Stimulated activated CD8-positive, alpha-beta memory T cell treated with anti-CD3 and anti-CD28 coated beads, Interleukin-2, amount 100 ng/mL, for 1 hour (primary cell): Measurements from ENCODE around the gene TACSTD2.
"Not testable (repeated sequence)": the region's sequence is repeated elsewhere in the genome, so short reads cannot be mapped to it uniquely, and the experiment has no call there.

Experiments used
- DNase-seq, 2 donors: peaks; one replicate each; pipeline ENCODE4 v3.0.0-alpha.2; 2020; ENCODE audit warnings: low read depth in 2 of 2

Gene TACSTD2

GRCh38 chr1:58576727-58577653, at the start of gene TACSTD2:
Gene TACSTD2 (minus strand): TSS chr1:58577252. CDS start chr1:58577156, 96 bp downstream.
- no peak for DNase-seq

GRCh38 chr1:58626293-58626692, 49.2 kb upstream of the TACSTD2 start:
- DNase-seq, result no peak

DNA sequence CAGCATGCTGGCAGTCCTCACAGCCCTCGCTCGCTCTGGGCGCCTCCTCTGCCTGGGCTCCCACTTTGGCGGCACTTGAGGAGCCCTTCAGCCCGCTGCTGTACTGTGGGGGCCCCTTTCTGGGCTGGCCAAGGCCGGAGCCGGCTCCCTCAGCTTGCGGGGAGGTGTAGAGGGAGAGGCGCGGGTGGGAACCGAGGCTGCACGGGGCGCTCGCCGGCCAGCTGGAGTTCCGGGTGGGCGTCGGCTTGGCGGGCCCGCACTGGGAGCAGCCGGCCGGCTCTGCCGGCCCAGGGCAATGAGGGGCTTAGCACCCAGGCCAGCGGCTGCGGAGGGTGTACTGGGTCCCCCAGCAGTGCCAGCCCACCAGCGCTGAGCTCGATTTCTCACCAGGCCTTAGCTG, 46.2 kb upstream of the TACSTD2 start:
- DNase-seq, result not testable (repeated sequence)

DNA sequence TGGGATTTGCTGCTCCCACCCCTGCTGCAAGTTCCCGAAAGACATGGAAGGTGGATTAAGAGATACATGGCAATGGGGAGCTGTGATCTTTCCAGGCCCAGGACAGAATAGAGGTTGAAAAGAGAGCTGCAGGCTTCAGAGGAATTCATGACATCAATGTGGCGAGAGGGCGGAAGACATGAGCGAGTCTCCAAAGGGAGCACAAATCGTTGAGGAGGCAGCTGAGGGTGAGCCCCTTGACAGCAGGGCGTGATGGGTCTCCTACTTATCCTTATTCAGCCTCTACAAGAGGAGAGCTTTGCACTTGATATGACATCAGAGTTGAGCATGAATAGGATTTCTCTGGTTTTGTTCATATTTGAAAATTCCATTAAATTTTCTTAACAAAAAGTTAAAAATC, 45.5 kb upstream of the TACSTD2 start:
- no peak for DNase-seq

DNA sequence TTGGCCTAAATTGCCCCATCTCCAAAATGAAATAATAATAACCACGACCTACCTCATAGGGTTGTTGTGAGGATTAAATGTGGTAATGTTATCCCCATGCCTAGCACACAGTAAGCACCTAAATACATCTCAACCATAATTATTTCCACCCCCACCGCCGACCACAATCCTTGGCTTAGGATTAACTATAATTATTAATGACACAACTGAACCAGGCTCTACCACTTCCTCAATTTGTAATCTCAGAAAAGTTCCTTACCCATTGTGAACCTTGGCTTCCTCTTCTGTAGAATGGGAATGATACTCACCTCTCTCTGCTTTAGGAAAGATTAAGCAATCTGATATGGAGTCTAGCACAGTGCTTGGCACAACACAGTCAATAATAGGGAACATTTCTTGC, 44.3 kb upstream of the TACSTD2 start:
- DNase-seq, result no peak

DNA sequence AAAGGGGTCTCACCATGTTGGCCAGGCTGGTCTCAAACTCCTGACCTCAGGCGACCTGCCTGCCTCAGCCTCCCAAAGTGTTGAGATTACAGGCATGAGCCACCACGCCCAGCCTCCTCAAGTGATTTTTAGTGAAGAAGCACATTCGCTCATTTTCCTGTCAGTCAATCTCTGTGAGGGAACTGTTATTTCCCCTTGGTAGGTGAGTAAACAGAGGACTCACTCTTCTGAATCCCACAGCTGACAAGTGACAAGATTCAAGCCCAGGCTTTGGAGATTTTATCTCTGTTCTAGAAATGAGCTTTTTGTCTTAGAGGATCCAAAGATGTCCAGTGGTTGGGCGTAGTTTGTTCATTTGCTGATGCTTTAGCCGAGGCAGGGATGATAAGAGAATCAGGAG, 43.9 kb upstream of the TACSTD2 start:
- DNase-seq, result no peak

DNA sequence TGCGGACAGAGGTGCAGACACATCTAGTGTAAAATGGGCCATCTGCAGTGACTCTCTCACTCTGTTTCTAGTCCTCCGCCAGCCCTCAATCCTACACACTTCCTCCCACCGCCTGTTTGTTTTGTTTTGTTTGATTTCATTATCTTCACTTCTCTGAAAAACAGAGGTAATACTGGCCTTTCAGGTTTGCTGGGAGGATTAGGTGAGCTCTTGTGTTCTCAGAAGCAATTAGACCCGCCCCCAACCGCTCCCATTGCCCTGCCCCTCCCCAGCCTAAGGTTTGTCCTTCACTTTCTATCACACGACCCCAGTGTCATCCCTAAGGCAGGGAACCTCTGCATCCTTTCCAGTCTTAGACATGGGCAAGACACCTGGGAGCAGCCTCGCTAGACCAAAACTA, 43.2 kb upstream of the TACSTD2 start:
- DNase-seq, result no peak

DNA sequence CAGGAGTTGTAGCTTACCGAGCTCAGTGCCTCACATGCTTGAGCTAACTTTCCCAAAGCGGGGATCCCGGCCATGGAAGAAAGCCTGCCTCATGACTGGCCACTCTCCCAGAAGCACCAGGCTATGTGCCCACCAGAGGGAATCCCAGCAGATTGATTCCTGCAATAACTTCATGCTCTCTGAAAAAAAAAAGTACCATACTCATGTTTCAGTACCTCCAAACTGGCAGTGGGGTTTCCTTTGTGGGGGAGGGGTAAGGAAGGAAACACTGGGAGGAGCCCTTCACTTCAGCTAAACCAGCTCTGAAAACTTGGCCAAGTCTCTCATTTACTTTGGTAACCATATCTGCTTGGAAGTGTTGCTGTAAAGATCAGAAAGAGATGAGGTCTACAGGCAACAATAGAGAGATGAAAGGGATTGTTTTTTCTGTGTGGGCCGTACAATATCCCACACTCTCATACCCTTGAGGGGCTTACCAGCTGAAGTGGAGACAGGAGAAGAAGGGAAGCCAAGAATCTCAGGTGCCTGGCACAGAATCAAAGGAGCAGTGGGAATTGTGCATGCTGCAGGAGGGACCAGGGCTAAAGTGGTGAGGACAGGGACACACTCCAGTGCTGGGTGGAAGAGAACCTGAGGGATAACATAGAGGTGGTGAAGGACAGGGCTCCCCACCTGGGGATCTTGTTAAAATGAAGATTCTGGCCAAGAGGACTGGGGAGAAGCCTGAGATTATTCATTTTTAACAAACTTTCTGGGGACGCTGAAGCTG, 42.4 kb upstream of the TACSTD2 start:
- no peak for DNase-seq

DNA sequence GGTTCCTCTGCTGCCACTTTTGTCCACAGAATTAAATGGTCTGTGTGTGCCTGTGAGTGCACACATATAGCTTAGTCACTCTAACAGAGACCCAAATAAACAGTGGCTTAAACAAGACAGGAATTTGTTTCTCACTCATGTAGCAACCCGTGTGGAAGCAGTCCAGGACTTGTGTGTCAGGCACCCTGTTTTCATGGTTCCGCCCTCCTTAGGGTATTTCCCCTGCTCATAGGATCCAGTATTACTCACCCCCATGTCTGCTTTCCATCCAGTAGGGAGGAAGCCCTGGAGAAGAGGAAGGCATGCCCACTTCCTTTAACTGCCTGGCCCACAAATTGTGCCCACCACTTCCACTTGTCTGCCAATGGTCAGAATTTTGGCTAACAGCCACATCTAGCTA, 41.3 kb upstream of the TACSTD2 start:
- DNase-seq, result no peak

DNA sequence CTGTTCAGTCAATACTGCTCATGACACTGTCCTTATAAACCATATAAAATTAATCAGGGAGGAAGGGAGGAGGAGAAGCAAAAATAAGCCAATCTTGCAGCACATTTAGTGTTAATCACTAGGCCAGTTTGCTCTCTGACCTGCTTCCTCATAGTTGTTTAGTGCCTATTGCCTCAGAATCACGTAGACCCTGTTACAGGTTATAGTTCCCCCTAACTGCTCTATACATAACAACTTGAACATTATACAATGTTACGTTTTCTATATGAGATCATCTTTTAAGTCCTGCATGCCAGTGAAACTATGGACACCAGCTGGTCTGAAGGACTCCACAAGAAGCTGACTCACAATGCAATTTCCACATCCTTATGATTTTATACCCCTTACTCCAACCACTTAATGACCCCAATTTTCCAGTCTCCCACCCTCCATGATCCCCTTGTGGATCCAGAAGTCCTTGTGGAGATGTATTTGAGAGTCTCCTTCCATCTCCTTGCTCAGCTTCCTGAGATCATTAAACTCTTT, 34.9 kb upstream of the TACSTD2 start:
- no peak for DNase-seq

- DNase-seq, result no peak
Measured at GRCh38 chr1:58608945-58609344, 31.9 kb upstream of the TACSTD2 start.

- no peak for DNase-seq
Measured at GRCh38 chr1:58608297-58608696, 31.2 kb upstream of the TACSTD2 start.

DNA sequence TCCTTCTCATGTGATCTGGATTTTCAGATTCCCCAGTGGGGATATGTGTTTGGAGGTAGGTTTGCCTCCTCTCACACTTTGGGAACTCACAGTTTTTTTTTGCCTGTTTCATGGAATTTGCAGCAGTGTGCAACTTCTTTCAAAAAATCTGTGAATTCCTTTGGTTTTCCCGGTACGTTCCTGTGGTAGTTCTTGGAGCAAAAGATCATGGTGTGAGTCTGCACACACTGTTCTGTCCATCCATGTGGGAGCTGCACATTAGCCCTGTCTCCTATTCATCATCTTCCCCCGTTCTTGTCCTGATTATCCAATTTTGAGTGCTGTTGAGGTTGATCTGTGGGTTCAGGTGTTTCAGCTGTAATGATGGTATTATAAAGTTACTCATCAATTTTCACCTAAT, 30.3 kb upstream of the TACSTD2 start:
- DNase-seq, result no peak

GRCh38 chr1:58601921-58602320, 24.9 kb upstream of the TACSTD2 start:
- not testable (repeated sequence) for DNase-seq

DNA sequence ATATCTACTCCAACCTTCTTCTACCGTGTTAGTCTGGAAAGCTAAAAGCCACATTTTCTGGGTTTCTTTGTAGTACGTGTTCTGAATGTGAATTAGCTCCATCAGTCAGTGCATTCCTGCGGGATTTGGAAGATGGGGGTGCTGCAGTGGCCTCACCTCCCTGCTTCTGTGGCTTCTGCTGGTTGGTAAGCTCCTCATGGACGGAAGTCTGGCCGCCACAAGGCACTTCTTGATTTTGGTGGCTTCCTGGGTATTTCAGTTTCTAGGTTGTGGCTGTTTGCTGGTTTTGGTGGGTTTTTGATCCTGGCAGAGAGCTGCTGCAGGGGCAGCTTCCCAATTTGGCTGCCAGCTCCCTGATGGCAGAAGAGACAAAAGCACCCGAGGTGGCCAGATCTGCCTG, 20.9 kb upstream of the TACSTD2 start:
- no peak for DNase-seq

DNA sequence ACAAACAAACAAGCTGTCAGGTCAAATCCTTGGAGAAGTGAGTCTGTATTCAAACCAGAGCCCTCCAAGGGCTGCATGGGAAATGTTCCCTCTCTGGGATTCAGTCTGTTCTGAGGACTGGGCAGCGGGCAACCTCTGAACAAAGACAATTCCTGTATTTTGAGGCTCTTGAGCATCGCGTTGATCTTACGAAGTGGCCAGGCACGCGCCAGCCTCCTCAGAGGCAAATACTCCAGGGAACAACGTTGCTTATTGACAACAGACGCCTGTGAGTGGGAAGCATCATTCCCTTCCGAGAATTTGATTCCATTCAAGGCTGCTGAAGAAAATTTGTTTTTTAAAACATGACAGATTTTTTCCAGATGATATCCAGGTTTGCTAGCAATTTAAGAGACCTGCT, 20.0 kb upstream of the TACSTD2 start:
- no peak for DNase-seq

- DNase-seq, result no peak
Measured at GRCh38 chr1:58596631-58597052, 19.6 kb upstream of the TACSTD2 start.

GRCh38 chr1:58594546-58594945, 17.5 kb upstream of the TACSTD2 start:
- no peak for DNase-seq

- DNase-seq, result no peak
Measured at GRCh38 chr1:58592522-58593134, 15.6 kb upstream of the TACSTD2 start.

GRCh38 chr1:58591806-58592205, 14.8 kb upstream of the TACSTD2 start:
- no peak for DNase-seq

DNA sequence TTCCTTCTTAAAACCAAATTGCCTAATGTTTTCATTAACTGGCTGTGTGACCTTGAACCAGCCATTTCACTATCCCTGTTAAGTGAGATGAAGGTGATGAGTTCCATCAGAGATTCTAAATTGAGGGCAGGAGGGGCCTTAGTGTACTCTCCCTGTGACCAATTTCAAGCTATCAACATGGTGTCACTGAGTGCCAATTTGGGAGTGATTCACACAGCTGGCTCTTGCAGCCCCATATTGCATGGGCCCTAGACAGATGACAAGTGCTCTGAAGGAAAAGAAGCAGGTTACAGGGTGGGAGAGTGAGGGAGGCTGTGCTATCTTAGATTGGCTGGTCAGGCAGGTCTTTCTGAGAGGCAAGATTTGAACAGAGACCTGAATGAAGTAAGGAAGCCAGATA, 13.0 kb upstream of the TACSTD2 start:
- no peak for DNase-seq

DNA sequence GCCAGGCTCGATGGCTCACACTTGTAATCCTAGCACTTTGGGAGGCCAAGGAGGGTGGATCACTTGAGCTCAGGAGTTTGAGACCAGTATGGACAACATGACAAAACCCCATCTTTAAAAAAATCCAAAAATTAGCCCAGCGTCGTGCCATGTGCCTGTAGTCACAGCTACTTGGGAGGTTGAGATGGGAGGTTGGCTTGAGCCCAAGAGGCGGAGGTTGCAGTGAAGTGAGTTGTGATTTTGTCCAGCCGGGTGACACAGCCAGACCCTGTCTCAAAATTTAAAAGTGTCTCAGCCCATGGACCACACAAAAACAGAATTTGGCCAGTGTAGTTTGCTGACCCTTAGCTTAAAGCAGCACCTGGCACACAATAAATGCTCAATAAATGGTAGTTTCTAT, 11.3 kb upstream of the TACSTD2 start:
- DNase-seq, result no peak
